Stimulated activated CD8-positive, alpha-beta memory T cell treated with anti-CD3 and anti-CD28 coated beads, Interleukin-7, amount 100 ng/mL, for 24 hours (primary cell): Measurements from ENCODE around the gene CELF1.

ENCODE experiments used
- DNase-seq: peaks from one replicate; pipeline ENCODE4 v3.0.0-alpha.2; 2020; ENCODE audit warnings: low read depth

CELF1 gene

DNA sequence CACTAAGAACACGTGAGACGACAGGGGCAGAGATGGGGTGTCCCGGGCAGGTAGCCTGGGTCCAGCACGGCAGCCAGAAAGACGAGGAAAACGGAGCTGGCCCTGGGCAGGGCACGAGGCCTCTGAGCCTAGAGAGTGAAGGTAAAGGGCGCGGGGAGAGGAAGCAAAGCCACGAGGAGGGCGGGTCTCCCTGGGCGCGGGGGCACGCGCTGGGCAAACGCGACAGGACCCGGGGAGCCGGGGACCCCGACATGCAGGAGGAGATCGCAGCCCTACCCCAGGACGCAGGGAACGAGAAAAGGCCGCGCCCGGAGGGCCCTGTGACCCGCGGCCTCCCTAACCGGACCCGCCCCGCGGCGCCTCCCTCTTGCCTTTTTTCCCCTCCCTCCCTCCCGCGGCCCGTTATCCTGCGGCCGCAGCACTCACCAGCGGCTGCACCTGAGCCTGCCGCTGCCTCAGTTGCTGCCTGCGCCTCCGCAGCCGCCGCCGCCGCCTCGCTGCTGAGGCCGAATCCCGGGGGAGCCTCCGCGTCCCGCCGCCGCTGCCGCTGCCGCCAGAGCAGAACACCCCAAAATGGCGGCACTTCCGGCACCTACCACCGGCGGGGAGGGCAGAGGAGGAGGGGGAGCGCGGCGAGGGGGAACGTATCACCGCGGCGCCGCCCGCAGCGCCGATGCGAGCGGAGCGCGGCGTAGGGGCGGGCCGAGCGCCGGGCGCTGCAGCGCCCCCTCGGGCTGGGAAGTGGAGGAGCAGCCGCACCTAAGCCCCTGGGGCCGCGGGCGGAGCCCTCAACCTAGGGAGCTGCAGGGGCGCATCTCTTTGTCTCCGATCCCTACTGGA lies at the start of gene CELF1:
TSS of gene CELF1 (minus strand) at position 567 of the 840 bp plus-strand sequence. CDS start 53,609 bp downstream, outside the sequence.
- peak; percentile 82 for DNase-seq

GRCh38 chr11:47599902-47600301 lies 47.0 kb upstream of the CELF1 start:
- DNase-seq: no peak

- no peak for DNase-seq
Measured at GRCh38 chr11:47595967-47596366, 43.0 kb upstream of the CELF1 start.

DNA sequence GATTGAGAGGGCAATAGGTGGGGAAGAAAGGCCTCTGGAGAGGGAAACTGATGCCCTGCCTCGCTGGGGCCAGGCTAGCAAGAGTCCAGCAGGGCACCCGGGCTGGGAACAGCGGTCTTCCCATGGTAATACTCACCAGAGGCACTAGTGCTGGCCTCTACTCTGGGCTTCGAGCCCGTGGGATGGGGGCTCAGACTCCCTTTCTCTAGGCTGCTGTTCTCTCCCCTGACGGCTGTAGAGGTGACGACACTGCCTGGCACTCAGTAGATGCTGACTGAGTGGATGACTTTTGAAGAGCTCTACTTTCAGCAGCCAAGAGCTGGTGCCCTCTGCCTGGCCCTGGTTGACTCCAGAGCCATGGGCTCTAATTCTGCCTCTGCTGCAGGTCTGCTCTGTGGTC lies 42.1 kb upstream of the CELF1 start:
- DNase-seq: no peak

DNA sequence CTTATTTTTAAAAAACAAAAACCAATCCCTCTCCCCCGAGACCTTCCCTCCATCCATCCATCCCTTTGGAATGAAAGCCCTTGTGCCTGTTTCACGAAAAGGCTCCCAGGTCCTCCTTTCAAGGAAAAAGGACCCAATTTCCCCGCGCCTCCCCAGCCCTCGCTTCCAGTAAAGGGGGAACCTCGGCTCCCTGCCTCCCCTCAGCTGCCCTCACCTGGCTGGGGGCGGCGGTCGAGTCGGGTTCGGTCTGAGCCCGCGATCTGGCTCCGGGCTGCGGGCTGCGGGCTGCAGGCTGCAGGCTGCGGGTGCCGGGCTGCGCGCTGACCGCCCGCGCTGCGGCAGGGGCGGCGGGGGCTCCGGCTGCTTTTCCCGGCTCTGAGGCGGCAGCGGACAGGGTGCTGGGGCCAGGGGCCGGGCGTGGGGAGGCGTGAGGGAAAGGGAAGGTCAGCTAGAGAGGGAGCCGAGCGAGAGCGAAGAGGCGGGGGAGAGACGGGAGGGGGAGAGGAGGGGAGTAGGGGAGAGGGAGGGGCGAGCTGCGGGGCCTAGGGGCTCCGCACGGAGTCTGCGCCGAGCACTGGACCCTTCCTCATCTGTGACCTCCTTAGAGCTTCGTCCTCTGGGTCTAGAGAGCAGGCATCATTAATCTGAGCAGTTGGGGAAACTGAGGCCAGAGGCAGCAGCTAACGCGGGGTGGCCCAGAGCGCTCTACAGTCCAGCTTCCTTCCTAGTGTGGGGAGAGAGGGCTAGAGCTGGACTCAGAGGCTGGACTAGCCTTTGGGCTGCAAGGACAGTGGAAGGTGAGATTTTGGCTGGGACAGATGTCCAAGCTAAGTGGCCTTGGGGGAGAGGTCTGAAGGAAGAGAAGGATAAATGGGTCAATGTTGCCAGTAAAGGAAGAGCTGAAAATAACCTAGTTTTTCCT lies 41.3 kb upstream of the CELF1 start, which contains the start of gene C1QTNF4:
TSS of gene C1QTNF4 (minus strand) at position 478 of the 922 bp plus-strand sequence. CDS start 3,601 bp downstream, outside the sequence.
- DNase-seq: no peak

DNA sequence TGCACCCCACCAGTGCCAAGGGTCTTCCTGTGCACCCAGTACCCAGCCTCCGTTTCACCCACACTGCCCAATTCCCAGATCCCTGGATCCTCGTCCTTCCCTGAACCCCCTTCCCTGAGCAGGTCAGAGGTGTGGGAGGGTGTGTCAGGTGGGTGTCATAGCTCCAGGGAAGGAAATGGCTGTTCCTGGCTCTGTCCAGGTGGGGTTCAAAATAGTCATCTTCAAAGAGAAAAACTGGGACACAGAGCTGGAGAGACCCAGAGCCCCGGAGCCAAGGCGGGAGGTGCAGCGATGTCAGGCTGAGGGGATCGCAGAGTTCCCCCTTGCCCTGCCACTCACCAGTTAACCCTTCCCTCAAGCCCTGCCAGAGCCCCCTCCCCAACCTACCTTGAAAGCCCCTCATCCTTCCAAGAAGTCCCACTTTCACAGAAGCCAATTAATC lies 40.6 kb upstream of the CELF1 start:
- no peak for DNase-seq

- DNase-seq: no peak
Measured at GRCh38 chr11:47592970-47593369, 40.0 kb upstream of the CELF1 start.

- DNase-seq: no peak
Measured at GRCh38 chr11:47592251-47592650, 39.3 kb upstream of the CELF1 start.

DNA sequence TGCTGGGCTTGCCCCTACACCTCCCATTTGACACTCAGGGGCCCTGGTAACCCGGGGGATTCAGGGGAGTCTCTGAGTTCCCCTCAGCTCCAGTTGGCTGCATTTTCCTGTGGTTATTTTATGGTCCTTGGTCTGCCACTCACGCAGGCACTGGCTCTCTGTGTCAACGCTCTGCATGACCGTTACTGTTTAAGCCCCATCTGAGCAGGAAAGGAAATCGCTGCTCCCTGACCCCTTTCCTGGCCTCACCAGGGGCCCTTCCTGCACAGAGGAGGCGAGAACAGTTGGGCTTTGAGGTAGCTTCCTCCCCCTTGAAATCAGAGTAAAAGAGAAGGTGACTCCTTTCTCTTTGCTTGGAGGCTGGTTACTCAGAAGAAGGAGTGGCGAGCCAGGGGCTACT lies 38.8 kb upstream of the CELF1 start:
- DNase-seq: no peak

GRCh38 chr11:47589977-47590861 lies 37.3 kb upstream of the CELF1 start:
- DNase-seq: no peak

DNA sequence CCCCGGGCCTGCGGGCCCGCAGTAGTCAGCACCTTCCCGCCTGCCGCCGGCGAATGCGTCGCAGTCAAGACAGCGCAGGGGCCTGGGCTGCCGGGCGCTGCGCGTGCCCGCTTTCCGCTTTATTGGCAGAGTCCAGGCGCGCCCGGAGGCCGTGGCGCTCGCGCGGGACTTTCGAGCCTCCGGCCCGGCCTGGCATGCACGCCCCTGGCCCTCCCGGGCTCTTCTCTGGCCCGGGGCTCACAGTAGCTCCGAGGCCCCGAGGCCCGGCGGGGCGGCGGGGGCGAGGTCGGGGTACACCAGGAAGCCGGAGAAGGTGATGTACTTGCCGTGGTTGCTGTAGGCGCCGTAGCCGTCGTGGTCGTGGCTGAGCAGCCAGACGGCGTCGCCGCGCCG lies 36.6 kb upstream of the CELF1 start:
- no peak for DNase-seq

DNA sequence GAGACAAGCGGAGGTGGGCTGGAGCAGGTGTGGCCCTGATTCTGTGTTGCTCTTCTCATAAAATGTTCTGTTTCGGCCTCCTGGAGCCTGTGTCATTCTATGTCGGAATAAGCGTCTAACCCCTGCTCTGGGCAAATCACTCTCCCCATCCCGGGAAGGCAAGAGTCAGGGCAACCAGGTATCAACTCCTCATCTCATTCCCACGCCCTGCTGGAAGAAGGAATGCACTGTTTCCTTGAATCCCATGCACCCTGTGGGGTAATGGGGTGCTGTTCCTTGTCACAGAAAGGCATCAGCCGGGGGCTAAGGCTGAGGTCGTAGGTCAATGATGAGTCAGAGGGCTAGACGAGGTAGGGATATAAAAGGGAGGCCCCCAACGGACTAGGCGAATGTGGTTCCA lies 36.2 kb upstream of the CELF1 start:
- DNase-seq: no peak

DNA sequence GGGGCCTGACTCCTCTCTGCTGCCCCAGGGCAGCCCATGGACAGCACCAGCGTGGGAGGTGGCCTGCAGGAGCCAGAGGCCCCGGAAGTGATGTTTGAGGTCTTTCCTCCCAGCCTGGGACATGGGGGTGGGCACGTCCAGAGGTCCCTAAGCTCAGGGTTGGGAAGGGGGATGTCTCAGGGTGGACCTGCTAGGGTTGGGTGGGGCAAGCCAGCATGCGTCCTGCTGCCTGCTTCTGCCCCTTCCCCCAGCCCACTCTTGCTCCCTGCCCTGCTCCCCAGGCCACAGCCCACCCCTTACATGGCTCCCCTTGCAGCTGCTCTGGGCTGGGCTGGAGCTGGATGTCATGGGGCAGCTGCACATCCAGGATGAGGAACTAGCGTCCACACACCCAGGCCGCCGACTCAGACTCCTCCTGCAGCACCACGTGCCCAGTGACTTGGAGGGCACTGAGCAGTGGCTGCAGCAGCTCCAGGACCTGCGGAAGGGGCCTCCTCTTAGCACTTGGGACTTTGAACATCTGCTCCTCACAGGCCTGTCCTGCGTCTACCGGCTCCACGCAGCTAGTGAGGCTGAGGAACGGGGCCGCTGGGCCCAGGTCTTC lies 34.9 kb upstream of the CELF1 start:
- DNase-seq: no peak

DNA sequence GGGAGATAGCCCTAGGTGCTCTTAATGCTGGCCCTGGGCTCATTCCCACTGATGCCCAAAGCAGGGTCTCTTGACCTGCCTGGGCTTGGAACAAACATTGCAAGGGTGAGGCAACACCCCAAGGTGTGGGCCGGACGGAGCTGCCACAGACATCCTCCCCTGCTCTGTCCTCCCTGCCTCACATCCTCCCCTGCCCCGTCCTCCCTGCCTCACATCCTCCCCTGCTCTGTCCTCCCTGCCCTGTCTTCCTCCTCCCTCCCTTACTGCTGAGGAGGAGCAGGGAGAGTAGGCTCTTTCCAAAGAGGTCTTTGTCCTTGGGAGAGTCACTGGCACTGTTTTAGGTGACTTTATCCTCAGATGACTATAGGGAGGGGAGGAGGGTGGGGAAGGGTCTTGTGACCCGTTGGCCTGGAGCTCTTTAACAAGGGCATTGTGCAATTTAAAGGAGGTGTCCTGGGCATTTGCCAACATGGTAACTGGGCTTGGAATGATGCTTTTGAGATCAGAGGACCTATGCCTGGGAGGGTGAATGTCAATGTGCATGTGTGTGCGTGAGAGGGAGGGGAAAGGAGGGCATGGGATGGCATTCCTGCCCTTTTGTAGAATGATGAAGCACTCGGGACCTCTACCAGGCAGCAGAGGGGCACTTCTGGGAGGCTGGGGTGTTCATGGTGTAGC lies 34.2 kb upstream of the CELF1 start:
- DNase-seq: no peak

- no peak for DNase-seq
Measured at GRCh38 chr11:47586098-47586855, 33.3 kb upstream of the CELF1 start, which contains the start of gene FAM180B. TSS of gene FAM180B (plus strand) at chr11:47586678. CDS start at chr11:47586769, 91 bp downstream.

GRCh38 chr11:47583844-47584243 lies 30.9 kb upstream of the CELF1 start:
- no peak for DNase-seq

GRCh38 chr11:47578524-47579494 lies 25.9 kb upstream of the CELF1 start, which contains the start of the genes KBTBD4 and NDUFS3:
TSS of gene KBTBD4 (minus strand) at chr11:47578970. CDS start at chr11:47578951, 19 bp downstream.
TSS of gene NDUFS3 (plus strand) at chr11:47579074. CDS start at chr11:47579092, 18 bp downstream.
- peak; percentile 82 for DNase-seq

- no peak for DNase-seq
Measured at GRCh38 chr11:47577460-47578041, 24.6 kb upstream of the CELF1 start.
